Activated CD4-positive, alpha-beta T cell treated with anti-CD3 and anti-CD28 coated beads, Interleukin-2, Interleukin-4, amounts not matched to agents 100 ng/mL and 50 ng/mL, durations not matched to agents 16 hours and 8 hours (primary cell): ENCODE results near the gene TBKBP1.
"Not testable (repeated sequence)": the region's sequence is repeated elsewhere in the genome, so short reads cannot be mapped to it uniquely, and the experiment has no call there.

Experiments
- DNase-seq: peaks from one replicate; pipeline ENCODE4 v3.0.0-alpha.2; 2020; ENCODE audit warnings: low spot score

TBKBP1 gene

DNA sequence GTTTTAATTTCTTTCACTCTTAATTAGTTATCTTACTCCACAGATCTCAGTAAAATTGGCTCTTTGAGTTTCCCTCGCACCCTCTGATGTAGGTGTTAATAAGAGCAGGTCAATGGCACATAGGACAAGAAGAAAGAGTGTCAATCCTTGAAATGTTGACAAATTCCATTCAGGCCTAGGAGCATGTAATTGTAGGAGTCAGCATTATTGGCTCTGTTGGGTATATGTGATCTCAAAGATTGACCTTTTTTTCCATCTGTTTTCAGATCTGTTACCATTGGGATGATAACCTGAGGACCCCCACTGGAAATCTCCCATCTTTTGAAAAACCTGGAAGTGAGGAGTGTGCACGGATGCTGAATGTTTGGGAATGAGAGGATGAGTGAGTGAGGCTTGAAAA, 11.8 kb upstream of the TBKBP1 start:
- DNase-seq = no peak

DNA sequence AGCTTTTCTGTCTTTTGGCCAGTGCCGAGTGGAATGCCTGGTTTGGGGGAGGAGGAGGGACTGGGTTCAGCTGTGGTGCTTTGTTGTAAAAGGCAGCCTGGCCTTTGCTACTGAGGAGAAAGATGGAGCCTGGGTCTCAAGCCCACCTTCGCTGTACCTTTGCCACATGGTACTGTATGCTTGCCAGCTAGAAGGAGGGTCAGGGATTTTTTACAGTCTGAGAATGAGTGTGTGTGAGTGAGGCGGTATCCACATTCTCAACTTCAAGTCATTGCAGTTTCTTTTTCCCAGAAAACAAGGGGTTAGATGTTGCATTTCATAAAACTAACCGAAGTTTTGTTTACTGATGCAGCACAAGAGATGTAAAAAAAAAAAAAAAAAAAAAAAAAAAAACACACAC, 11.2 kb upstream of the TBKBP1 start:
- DNase-seq = not testable (repeated sequence)

DNA sequence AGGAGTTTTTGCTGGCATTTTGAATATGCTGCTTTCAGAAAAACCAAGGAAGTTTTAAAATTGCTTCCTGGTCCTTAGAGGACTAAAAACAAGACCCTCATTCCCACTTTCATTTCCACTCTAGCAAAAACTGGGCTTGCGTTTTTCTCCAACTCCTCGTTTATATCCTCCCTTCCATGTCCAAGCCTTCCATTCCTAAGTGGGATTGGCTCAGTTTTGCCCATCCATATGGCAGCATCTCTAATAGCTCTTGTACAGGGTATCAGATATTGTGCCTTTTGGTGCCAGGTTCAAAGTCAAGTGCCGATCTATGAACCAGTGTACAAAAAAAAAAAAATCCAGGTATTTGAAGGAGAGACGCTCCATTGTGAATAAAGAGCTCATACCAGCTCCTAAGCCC, 9.9 kb upstream of the TBKBP1 start:
- no peak for DNase-seq

DNA sequence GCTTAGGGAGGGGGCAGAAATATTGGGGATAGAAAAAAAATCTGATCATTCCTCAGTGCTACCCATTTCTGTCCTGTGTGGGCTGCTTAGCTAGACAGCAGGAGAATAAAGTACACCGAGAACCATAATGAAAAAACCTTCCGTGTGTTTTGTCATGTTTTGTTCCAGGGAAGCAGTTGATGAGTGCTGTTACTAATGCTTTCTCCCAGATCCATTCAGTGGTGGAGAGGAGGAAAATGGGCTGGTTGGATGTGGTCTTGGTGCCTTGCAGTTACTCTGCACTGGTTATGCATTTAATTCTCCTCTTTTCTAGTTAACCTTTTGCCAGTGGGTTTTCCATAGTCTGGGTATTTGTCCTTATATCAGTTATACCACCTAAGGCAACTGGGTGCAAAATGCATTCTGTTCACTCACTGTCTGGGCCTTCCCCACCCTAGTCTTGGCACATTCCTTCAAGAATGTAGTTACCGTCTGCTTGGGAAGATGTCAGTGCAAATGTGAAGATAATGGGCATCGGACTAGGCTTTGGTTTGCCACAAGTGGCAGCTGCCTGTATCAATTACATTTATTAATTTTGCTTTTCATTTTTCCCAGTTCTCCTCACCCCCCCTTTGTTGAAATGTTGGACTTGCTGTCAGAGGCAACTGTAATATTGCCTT, 9.3 kb upstream of the TBKBP1 start:
- no peak for DNase-seq

DNA sequence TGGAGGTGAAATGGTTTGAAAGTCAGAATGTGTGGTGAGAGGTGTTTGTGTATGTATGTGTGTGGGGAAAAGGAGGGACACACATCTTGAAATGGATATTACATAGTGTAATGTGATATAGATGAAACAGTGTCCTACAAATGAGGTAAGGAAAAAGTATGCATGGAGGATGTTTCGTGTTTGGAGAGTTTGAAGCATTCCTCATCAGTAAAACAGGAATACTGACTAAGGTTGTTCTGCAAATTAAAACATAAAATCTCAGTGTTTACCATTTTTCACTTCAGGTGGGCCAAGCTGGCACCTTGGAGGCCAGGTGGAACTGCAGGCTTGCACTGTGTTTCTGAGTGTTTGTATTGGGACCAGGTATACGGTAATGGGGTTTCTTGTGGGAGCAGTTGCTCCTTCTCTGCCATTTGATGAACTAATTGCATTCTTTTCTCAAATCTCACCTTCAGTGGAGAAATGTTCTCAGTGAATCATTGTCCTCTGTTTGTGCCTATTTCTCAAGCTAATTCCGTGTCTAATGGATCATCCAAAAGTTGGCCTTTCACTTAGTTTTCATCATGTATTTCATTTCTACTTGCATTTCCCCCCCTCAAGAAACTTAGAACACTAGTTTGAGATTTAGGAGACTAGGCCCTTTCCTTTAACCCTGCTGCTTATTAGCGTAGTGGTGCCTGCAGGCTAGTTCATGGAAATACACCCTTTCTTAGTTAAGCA, 8.2 kb upstream of the TBKBP1 start:
- no peak for DNase-seq

DNA sequence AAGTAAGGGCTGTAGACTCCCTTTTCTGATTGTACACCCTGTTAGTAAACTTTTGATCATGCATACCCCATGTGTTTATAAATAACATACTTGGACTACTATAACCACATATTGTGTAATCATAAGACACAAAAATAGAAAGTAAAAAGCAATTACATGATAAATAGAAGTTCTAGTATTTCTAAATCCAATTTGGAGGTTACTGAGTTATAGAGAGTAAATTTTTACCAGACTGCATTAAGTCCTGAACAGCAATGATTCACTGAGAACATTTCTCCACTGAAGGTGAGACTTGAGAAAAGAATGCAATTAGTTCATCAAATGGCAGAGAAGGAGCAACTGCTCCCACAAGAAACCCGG, 7.7 kb upstream of the TBKBP1 start:
- no peak for DNase-seq

DNA sequence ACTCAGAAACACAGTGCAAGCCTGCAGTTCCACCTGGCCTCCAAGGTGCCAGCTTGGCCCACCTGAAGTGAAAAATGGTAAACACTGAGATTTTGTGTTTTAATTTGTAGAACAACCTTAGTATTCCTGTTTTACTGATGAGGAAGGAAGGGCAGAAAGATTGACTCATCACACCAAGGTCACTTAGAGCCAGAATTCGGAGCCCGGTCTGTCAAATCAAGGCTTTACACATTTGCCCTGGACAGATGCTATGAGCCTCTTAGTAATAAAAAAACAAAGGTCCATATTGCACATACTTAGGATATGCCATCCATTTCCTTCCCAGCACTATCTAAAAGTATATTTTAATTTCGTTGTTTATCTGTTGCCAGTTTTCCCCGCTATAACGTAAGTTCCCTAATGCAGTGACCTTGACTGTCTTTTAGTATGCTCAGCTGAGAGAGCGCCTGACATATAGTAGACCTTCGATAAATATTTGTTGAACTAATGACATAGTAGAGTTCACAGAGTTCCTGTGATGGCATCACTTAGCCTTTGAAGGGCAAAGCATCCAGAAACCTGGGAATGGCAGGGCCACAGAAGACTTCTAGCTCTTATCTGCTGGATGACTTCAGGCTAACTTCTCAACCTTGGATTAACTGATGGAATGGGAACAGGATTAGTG, 7.2 kb upstream of the TBKBP1 start:
- no peak for DNase-seq

DNA sequence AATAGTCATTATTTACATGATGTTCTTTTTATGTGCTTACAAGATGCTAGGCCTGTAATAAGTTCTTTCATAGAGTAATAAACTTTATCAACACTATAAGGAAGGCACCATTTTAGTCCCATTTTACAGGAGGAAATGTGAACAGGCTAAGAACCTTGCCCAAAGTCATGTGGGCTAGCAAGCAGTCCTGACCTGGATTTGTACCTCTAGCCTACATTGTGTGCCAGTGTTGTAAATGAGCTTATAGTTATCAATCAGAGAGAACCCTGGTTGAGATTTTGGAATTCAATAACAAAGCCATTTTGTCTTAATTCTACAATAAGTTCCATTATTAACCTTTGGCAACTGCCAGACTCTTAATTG, 6.7 kb upstream of the TBKBP1 start:
- no peak for DNase-seq

DNA sequence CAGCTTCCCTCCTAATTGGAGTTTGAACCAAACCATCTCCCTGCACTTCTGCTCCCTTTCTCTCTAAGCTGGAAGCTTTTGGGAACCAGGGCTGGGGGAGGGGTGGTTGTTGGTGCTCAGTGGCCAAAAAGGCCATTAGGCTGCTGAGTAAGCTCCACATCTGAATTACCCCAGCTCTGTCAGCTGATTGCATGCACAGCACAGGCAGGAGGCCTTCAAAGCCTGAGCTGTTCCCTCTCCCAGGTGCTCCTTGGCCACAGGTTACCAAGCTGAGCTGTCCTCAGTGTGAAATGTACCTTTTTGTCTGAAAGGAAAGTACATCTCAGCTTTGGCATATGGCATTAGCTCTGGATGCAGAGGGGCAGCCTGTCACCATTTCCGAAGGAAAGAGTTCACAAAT, 6.2 kb upstream of the TBKBP1 start:
- DNase-seq = no peak

DNA sequence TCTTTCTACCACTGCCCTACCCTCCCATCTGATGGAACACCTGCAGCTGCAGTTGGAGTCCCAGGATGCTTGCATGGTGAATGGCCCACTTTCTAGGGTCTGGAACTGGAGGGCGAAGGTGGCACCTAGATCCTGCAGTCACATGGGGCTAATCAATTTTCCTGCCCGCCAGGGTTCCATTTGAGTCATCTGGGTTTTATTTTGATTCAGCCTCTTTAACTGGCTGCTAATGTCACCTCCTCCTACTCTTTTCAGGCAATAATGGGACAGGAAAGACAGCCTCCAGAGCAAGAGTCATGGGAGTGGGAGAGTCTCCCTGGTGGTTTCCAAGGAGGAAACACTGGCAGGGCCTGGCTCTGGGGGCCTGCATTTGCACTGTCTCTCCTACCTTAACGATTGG, 3.8 kb upstream of the TBKBP1 start:
- DNase-seq = peak; percentile 60

DNA sequence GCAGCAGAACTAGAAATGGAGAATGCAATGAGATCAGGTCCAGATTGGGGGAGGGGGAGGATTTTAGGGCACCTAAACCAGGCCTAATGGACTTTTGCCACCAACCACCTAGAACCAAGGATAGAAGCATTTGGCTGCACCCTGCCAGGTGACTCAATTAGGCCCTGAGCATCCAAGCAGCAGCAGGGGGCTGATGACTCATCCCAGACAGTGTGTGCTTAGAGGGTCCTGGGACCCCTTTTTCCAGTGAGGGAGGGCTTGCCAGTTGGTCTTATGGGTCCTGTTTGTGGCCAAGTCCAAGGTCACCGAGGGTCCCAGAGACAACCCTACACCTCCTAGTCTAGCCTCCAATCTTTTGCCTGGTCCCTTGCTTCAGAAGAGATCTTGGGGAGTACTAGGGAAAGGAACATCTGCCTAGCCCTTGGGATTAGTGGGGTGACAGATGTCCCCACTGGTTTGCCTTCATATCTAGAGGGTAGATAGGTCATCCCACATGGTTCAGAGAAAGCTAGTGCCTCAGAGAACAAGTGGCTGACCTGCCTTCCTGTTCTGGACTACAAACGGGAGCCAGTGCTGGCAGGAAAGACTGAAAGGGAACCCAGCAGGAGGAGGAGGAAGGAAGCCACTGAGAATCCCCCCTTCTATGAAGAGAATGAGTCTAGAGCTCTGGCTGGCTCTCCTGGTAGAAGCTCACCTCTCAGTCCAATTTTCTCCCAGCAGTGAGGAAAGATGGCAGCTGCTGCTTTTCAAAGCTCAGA, 1.6 kb upstream of the TBKBP1 start:
- no peak for DNase-seq

DNA sequence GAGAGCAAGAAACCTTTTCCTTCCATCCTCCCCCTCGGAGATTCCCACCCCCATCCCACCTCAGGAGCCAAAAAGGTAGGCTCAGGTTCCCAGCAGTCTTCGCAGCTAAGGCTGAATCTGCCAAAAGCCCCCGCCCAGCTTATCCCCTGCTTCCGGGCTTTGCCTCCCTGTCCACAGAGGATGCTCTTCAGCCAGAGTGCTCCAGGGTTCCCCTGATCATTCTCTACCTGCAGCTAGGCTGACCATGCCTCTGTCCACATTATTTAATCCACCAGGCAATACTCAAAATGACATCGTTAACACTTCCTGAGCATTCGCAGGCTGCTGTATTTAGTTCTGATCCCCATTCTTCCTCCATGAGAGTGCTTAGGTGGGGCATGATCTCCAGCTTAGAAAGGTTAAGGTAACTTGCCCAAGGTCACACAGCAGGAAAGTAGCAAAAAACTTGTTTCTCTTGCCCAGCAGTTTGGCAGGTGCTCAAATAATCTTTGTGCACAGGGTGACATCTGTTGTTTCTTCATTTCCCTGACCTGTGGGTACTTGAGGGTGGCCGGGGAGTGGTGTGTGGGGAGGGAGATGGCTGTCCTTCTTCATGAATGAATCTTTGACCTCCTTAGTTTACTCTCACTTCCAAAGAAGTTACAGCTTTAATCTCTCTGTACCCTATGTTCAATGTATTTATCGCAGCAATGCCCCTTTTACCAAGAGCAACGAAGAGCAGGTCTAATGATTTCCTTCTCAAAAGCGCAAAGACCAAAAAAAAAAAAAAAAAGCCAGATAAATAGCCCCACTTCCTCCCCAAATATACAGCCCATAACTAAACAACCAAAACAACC, 848 bp upstream of the TBKBP1 start:
- DNase-seq = no peak

DNA sequence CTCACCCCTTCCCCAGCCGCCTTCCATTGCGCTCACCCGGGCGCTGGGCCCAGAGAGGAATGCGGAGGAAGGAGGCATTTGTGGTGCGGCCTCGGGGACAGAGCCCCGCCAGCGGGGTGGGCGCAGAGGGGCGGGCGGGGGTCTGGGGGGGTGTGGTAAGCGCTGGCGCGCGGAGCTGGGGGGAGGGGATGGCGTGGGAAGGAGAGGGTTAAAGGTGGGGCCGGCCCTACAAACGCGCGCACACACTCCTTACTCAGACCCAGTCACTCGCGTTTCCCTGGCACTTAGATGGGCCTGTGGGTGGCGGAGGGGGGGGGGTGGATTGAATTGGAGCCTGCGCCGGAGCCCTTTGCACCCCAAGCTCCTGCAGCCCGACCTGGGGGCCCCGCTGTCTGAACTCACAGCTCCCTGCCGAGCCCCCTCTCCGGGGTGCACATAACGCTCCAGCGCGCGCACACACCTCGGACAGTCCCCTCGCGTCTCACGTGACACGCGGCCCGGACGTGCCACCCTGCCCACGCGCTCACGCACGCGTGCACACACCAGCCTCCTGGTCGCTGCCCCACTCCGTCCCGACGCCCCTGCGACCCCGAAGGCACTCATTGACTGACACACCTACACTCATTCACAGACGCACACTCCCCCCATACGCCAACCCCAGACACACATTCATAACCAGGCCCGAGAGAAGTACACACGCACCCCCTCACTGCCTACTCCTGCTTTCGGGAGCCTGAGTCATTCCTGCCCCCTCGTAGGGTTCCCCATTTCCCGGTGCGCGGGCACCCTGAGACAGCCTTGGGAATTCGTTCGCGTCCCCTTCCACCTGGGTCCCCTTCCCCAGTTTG, 844 bp downstream of the TBKBP1 start:
- peak; percentile 44 for DNase-seq

DNA sequence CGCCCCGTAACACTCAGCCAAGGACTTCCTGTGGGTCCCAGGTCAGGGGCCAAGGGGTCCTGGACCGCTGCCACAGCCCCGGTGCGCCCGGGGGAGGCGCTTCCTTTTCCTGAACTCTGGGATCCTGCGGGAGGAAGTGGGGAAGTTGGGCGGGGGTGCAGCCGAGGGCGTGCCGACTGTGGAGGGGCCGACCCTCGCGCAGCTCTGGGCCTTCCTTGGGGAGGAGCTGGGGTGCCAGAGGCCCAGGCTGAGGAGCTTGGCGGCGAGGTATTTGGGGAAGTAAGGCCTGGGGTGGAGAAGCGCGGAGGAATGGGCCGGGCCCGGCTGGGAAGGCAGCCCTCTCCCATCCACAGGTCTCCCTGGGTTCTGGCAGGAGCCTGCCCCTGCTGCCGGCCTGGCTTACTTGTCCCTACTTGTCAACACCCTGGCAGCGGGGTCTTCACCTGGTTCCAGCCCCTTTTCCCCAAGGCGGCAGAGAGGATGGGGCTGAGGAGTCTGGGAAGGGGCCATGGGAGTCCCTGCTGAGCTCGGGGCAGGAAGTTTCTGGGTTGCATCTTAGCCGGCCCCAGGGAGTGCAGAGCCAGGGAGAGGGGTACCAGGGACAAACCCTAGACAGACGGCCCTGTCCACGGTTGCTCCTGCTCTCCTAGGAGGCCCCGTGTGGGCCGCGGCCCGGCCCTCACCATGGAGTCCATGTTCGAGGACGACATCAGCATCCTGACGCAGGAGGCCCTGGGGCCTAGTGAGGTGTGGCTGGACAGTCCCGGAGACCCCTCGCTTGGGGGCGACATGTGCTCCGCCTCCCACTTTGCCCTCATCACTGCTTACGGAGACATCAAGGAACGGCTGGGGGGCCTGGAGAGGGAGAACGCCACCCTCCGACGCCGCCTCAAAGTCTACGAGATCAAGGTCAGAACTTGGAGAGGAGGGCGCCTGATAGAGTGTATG, 1.7 kb downstream of the TBKBP1 start:
- no peak for DNase-seq

DNA sequence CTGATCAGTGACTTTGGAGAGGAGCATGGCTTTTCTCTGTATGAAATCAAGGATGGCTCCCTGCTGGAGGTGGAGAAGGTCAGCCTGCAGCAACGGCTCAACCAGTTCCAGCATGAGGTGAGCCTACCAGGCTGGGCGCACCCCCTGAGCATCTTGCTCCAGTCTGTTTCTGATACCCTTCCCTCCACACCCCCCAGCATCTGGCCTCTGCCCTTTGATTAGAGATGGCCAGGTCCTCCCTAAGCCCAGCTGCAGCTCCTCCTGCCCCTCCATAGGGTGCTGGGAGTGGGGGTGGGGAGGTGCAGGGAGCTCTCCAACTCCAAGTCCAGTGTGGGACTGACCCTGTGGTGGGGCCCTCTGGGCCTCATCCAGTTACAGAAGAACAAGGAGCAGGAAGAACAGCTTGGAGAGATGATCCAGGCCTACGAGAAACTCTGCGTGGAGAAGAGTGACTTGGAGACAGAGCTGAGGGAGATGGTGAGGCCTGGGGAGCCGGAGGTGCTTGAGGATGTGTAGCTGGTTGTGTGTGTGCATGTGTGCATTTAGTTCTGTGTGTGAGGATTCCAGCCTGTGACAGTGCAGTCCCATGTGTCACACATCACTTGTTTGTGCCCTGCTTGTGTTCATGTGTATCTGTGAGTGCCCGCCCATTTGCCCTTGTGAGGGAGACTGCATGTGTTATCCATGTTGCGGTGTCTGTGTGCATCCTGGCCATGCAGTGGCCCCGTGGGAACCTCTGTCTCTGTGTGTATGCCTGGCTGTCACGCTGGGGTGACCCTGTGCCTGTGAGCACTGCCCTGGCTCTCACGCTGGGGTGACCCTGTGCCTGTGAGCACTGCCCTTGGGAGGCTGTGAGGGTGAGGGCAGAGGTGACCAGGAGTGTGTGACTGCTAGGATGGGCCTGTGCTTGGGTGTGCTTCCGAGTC, 3.0 kb downstream of the TBKBP1 start:
- no peak for DNase-seq

DNA sequence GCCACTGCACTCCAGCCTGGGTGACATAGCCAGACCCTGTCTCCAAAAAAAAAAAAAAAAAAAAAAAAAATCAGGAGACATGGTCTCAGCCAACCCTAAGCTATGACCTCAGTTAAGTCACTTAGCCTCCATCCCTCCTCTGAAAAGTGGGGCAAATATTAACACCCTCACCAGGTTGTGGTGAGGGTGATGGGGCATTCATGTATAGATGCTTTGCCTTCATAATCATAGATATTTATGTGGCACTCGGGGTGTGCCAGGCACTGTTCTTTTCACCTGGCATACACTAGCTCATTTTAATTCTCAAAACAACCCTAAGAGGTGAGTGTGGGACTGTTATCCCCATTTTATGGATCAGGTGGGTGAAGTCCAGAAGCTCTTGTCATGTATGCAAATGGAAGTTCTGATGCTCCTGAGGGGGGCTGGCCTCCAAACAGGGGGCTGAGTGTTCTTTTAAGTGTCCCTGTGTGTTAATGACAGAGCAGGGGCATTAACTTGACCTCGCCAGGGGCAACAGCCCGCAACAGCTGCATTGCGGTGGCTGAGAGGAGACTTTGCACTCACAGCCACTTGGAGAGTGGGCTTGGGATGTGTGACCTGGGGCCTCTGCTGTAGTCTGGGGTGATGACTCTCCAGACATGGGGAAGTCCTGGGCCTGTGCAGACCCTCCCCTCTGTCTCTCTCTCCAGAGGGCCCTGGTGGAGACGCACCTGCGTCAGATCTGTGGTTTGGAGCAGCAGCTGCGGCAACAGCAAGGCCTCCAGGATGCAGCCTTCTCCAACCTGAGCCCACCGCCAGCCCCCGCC, 4.1 kb downstream of the TBKBP1 start:
- no peak for DNase-seq

DNA sequence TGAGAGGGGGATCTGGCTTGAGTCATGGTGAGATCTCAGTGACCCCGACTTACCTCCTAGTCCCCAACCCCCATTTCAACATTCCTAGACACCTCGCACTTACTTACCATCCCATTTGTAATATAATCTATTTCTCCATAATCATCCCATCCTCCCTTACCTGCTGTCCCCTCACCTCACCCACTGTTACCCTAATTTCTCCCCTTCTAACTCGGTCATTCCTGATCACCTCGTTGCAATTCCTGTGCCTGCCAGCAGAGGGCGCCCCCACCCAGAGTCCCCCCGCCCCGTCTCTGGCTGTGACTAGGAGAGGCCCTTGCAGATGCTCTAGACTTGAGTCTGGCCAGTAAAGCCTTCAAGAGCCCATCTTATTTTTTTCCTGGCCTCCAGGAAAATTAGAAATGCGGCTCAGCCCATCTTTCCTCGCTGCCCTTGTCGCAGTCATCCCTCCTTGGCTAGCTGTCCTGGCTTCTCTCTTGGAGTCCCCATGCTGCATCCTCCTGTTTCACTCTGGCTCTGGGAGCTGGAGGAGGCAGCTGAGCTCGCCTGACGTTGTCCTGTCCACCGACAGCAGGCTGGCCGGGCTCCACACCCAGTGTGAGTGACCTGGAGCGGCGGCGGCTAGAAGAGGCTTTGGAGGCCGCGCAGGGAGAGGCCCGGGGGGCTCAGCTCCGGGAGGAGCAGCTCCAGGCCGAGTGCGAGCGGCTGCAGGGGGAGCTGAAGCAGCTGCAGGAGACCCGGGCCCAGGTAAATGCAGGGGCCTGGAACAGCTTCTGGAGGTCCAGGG, 5.0 kb downstream of the TBKBP1 start:
- DNase-seq = peak; percentile 87
